ENCODE results near the gene ATAT1. TPM values are rescaled to one million over a fixed set of nuclear protein-coding genes. Genes with fewer than 3 reads are reported as not detected.

Gene ATAT1
- total and polyA plus RNA-seq, 2 of the 13 experiments (the other 11 are each of a cell fraction or from before 2014, with no cell fraction given): 9.2 to 23.6 TPM

GRCh38 chr6:30617565-30618269 is 9.0 kb upstream of the ATAT1 start, which contains the start of gene MRPS18B (continued):
- no peak for TF ChIP-seq ZNF460 (CRISPR knock-in tag; IDR thresholded peaks at IDR 0.05; ENCODE audit: borderline replicate concordance)
- no peak for TF ChIP-seq IKZF1 (IDR thresholded peaks at IDR 0.05)
- peak; percentile 77 for TF ChIP-seq ZMAT3 (CRISPR knock-in tag; conservative IDR thresholded peaks at IDR 0.05)
- no peak for TF ChIP-seq HMG20A (CRISPR knock-in tag; IDR thresholded peaks at IDR 0.05; ENCODE audit: borderline replicate concordance)
- no peak for TF ChIP-seq ZNF770 (CRISPR knock-in tag; IDR thresholded peaks at IDR 0.05)
- no peak for TF ChIP-seq ZNF484 (CRISPR knock-in tag; IDR thresholded peaks at IDR 0.05; ENCODE audit: borderline replicate concordance, low read depth)
- 0 out of 2 replicates have a peak, but pooled peaks have one; percentile 44 for TF ChIP-seq NFAT5 (CRISPR knock-in tag; IDR thresholded peaks at IDR 0.05)
- no peak for TF ChIP-seq ZNF629 (CRISPR knock-in tag; conservative IDR thresholded peaks at IDR 0.05)
- 0 out of 2 replicates have a peak, but pooled peaks have one; percentile 48 for TF ChIP-seq ZNF275 (CRISPR knock-in tag; IDR thresholded peaks at IDR 0.05; ENCODE audit: borderline replicate concordance)
- no peak for TF ChIP-seq MTF1 (CRISPR knock-in tag; IDR thresholded peaks at IDR 0.05)
- peak; percentile 74 for TF ChIP-seq POLR2G (IDR thresholded peaks at IDR 0.05; ENCODE audit: low read depth, low read length)
- TF ChIP-seq ETS1 (CRISPR knock-in tag; IDR thresholded peaks at IDR 0.05): no peak
- no peak for TF ChIP-seq MTA3 (CRISPR knock-in tag; IDR thresholded peaks at IDR 0.05)
- TF ChIP-seq LBX2 (CRISPR knock-in tag; IDR thresholded peaks at IDR 0.05; ENCODE audit: borderline replicate concordance): no peak
- TF ChIP-seq TFE3 (CRISPR knock-in tag; IDR thresholded peaks at IDR 0.05): no peak
- TF ChIP-seq ZNF768 (CRISPR knock-in tag; IDR thresholded peaks at IDR 0.05): no peak
- TF ChIP-seq JDP2 (CRISPR knock-in tag; IDR thresholded peaks at IDR 0.05; ENCODE audit: borderline replicate concordance): no peak
- TF ChIP-seq ZNF3 (CRISPR knock-in tag; IDR thresholded peaks at IDR 0.05): peak; percentile 77; the same call in 1 of the 2 replicates
